Muscle layer of duodenum (tissue), 2 donors: ENCODE measurements around the gene TUBE1.
"Not testable (repeated sequence)": the region's sequence is repeated elsewhere in the genome, so short reads cannot be mapped to it uniquely, and the experiment has no call there.

Source experiments
- H3K27ac ChIP-seq: one replicate; pipeline ENCODE4 v1.7.0; 2013; ENCODE audit warnings: mild to moderate bottlenecking, low read length
- H3K27me3 ChIP-seq: one replicate; pipeline ENCODE4 v1.7.0; 2013; ENCODE audit warnings: low read depth, mild to moderate bottlenecking, control low read depth, low read length
- H3K36me3 ChIP-seq, 2 donors: one replicate each; pipeline ENCODE4 v1.7.0; 2013; ENCODE audit warnings: low read length in 2 of 2, control low read depth in 1 of 2, mild to moderate bottlenecking in 1 of 2; ENCODE audit not compliant: insufficient read depth in 2 of 2, control insufficient read depth in 1 of 2
- H3K4me1 ChIP-seq, 2 donors: one replicate each; pipeline ENCODE4 v1.7.0; 2013; ENCODE audit warnings: low read length in 2 of 2, mild to moderate bottlenecking in 2 of 2, control low read depth in 1 of 2, moderate library complexity in 1 of 2; ENCODE audit not compliant: insufficient read depth in 2 of 2, control insufficient read depth in 1 of 2
- H3K4me3 ChIP-seq, 2 donors: one replicate each; pipeline ENCODE4 v1.7.0; 2013; ENCODE audit warnings: low read length in 2 of 2, low read depth in 1 of 2, mild to moderate bottlenecking in 1 of 2
- H3K9me3 ChIP-seq, 2 donors: one replicate each; pipeline ENCODE4 v1.7.0; 2013; ENCODE audit warnings: low read length in 2 of 2, control low read depth in 1 of 2, mild to moderate bottlenecking in 1 of 2; ENCODE audit not compliant: control insufficient read depth in 1 of 2
- donor health status: healthy.

TUBE1 gene

DNA sequence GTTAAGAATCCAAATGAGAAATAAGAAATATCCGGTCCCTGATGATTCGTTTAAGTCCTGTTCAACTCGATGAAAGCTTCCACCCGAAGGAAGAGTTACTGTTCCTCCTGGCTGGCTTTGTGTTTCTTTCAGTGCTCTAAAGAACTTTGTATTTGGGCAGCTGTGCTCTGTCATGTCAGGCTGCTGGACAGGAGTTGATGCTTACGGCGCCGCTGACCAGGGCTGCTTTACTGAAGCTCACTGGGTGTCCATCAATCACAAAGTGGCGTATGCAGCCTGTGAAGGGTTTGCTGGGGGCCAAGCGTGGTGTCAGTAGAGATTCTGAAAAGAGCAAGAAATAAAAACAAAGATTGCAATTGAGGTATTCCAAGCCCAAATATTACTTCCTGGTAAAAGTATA, 22.0 kb upstream of the TUBE1 start:
- H3K4me3 ChIP-seq: no peak overlapping the region
- no peaks in the 10 kb centered on the region for H3K27me3 ChIP-seq
- no peak overlapping the region for H3K27ac ChIP-seq
- H3K36me3 ChIP-seq: peaks cover 16 to 39% of the 10 kb centered on the region in 2 donors
- H3K9me3 ChIP-seq: no peaks in the 10 kb centered on the region
- H3K4me1 ChIP-seq: peaks cover 0 to 31% of the 10 kb centered on the region in 2 donors

DNA sequence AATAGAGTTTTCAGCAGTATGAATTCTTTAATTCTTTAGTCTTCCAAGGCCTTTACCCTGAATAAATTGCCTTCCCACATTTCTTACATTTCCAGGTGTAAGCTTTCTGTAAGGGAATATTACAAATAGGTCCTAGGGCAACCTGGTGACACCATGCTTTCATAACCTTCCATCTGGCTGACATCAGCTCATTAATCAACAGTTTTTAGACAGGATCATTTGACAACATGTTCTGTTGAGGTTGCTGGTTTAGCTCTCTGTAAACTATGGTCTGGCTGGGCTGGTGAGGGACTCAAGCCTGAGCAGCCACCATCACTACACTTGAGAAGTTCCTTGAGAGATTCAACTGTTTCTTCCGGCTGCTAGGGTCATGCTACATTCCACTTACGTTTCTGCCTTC, 19.3 kb upstream of the TUBE1 start:
- Histone ChIP-seq H3K36me3 (peaks cover 11 to 21% of the 10 kb centered on the region in 2 donors), H3K27me3 (no peaks in the 10 kb centered on the region), H3K9me3 (no peaks in the 10 kb centered on the region), H3K4me1 (peaks cover 0 to 12% of the 10 kb centered on the region in 2 donors), H3K4me3 (no peak overlapping the region), H3K27ac (no peak overlapping the region)

DNA sequence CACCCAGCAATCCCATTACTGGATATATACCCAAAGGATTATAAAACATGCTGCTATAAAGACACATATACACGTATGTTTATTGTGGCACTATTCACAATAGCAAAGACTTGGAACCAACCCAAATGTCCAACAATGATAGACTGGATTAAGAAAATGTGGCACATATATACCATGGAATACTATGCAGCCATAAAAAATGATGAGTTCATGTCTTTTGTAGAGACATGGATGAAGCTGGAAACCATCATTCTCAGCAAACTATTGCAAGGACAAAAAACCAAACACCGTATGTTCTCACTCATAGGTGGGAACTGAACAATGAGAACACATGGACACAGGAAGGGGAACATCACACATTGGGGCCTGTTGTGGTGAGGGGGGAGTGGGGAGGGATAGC, 18.7 kb upstream of the TUBE1 start:
- not testable (repeated sequence) for H3K27me3 ChIP-seq, H3K4me3 ChIP-seq, H3K27ac ChIP-seq, H3K9me3 ChIP-seq
- H3K36me3 ChIP-seq: peaks cover 11 to 21% of the 10 kb centered on the region in 2 donors
- peaks cover 0 to 12% of the 10 kb centered on the region in 2 donors for H3K4me1 ChIP-seq

DNA sequence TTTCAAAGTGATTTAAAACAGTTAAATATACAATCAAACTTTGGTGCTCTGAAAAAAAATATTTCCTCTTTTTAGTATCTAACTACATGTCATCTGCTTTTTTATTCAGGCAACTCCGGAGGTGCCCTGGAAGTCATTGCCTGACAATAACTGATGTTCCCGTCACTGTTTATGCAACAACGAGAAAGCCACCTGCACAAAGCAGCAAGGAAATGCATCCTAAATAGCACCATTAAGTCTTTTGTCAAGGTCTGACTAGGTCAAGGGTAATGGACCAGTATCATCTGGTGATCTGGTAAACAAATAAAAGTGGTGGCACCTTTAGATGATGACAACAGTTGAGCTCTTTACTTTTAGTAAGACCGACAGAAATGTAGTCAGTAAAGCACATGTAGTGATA, 13.3 kb upstream of the TUBE1 start:
- Histone ChIP-seq H3K27me3 (no peaks in the 10 kb centered on the region), H3K4me3 (no peak overlapping the region), H3K27ac (no peak overlapping the region), H3K36me3 (peaks cover 6 to 9% of the 10 kb centered on the region in 2 donors), H3K9me3 (no peaks in the 10 kb centered on the region), H3K4me1 (no peaks in the 10 kb centered on the region)

DNA sequence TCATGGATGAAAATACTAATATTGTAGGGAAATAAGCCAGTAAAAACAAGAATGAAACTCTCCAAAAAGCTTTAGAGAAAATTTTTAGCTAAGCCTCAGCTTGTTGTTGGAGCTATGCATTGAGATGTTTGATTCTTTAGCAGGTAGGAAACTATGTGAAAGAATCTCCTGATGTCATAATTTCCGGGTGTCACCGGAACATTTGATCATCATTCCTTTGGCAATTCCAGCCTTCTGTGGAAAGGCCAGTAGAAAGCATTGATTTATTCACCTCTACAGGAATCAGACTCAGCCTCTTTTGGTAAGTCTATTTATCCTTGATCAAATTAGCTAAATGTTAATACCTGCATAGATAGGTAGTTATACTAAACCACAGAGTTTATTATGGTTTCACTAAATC, 9.6 kb upstream of the TUBE1 start:
- no peaks in the 10 kb centered on the region for H3K27me3 ChIP-seq
- H3K4me1 ChIP-seq: no peaks in the 10 kb centered on the region

DNA sequence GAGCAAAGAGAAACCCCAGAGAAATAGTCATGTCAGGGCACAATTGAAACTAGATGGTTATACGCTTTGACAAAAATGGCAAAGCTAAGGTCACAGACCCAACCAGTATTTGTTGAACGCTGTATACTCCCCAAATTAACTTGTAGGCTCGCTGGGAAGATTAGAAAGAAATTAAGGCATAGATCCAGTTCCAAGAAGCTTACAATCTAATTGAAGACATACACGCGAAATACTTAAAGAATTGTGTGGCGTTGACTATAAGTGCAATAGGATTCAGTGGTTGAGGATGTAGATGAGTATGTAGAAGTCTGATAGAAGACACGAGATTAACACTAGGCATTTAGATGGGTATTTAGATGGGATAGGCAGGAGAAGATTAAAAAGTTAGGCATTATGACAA, 634 bp upstream of the TUBE1 start:
- Histone ChIP-seq H3K4me1 (peaks cover 5 to 14% of the 10 kb centered on the region in 2 donors), H3K27me3 (no peaks in the 10 kb centered on the region), H3K36me3 (peaks cover 0 to 10% of the 10 kb centered on the region in 2 donors), H3K4me3 (peak overlapping the region; percentile 86 to 96), H3K9me3 (no peaks in the 10 kb centered on the region), H3K27ac (peak overlapping the region; percentile 89)

More for the DNA sequence above, 9.6 kb upstream of the TUBE1 start:
- Histone ChIP-seq H3K27ac (no peak overlapping the region), H3K36me3 (peaks cover 6 to 9% of the 10 kb centered on the region in 2 donors), H3K9me3 (no peaks in the 10 kb centered on the region), H3K4me3 (no peak overlapping the region)

DNA sequence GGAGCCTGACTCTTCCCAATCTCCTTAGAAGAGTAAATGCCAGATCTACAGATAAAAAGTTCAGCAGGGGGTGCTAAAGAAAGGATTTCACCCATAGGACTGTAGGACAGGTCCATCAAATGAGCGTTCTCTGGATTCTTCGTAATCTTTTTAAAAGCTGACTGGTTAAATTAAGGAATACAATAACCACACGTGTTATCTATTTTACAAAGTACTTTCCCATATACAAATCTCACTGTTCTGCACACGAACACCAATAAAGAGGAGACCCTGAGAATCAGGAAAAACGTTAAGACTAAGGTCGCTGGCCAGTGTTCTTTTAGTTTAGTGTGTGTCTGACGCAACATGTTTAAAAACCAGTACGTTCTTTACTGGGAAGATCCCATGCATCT, 542 bp downstream of the TUBE1 start:
- Histone ChIP-seq H3K27ac (peak overlapping the region; percentile 89), H3K4me1 (peaks cover 5 to 14% of the 10 kb centered on the region in 2 donors), H3K36me3 (peaks cover 0 to 10% of the 10 kb centered on the region in 2 donors), H3K4me3 (peak overlapping the region; percentile 86 to 96), H3K27me3 (no peaks in the 10 kb centered on the region), H3K9me3 (no peaks in the 10 kb centered on the region)

DNA sequence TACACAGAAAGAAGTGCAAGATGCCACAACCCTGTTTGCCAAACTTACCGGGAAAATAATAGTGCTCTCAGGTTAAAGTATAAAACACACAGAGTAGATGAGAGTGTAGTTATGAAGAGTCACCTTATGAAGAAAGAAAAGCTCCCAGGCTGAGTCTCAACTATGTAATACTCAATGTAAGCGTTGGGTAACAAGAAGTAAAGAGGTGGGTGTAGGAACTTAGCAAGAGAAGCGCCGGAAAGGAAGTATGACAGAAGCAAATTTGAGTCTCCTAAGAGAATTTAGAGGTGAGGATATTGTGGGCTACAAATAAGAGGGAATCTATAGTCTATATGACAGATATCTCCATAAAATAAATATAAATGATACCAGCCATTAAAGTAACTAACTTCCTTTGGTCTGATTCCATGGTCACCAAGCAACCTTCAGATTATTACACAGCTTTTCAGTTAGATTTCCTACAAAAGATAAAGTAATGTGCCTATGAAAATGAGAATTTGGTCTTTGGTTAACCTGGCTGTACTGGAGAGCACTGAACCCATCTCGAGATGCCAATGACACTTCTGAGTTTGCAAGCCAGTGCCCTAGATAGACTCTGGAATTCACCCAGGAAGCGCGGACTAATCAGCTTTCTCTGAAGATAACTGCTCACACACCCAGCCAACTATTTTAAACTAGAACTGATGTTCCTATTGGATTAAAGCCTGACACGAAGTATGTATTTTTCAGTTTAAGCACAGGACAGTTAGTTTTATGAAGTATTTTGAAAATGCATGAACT, 1.8 kb downstream of the TUBE1 start:
- no peaks in the 10 kb centered on the region for H3K27me3 ChIP-seq
- peaks cover 5 to 14% of the 10 kb centered on the region in 2 donors for H3K4me1 ChIP-seq
- H3K9me3 ChIP-seq: no peaks in the 10 kb centered on the region
- H3K36me3 ChIP-seq: peaks cover 0 to 10% of the 10 kb centered on the region in 2 donors
- peak overlapping the region in 1 of 2 donors; percentile 19 for H3K4me3 ChIP-seq
- H3K27ac ChIP-seq: no peak overlapping the region

DNA sequence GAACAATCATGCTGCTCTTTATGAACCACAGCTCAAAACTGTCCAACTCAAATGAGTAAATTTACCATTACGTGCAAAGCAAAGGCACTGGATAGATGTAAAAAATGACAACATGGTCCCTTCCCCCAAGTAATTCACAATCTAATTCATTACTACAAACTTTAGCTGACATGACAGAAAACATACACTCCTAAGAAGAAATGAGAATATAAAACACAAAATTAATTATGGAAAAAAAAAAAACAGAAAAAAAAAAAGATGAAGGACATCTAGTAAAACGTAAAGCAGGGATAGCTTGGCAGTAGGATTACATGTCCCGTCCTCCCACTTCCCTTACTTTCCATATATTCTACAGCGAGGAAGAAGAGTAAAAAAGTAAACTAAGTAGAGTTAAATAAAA, 5.7 kb downstream of the TUBE1 start:
- Histone ChIP-seq H3K27me3 (no peaks in the 10 kb centered on the region), H3K36me3 (peaks cover 14 to 19% of the 10 kb centered on the region in 2 donors), H3K27ac (no peak overlapping the region), H3K4me3 (no peak overlapping the region), H3K4me1 (peaks cover 5 to 8% of the 10 kb centered on the region in 2 donors), H3K9me3 (no peaks in the 10 kb centered on the region)

DNA sequence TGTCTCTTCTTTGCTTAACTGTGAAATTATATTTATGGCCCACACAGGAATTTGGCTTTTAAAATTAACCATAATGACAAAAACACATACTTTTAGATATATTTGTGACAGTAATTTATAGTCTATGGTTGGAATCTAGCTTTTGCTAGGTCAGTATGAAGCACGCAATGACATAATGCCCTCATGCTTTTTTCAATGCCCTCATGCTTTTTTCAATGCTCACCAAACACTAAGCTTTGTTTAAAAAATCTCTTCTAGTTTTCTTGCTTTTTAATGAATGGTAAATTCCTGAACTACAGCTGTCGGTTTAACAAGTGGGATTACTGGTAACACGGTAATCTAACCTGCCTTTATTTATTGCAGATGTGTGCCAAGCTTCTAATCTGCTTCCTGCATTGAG, 20.7 kb downstream of the TUBE1 start:
- Histone ChIP-seq H3K27me3 (no peaks in the 10 kb centered on the region), H3K27ac (no peak overlapping the region), H3K4me1 (no peaks in the 10 kb centered on the region), H3K4me3 (no peak overlapping the region), H3K9me3 (no peaks in the 10 kb centered on the region), H3K36me3 (peaks cover 10 to 15% of the 10 kb centered on the region in 2 donors)

DNA sequence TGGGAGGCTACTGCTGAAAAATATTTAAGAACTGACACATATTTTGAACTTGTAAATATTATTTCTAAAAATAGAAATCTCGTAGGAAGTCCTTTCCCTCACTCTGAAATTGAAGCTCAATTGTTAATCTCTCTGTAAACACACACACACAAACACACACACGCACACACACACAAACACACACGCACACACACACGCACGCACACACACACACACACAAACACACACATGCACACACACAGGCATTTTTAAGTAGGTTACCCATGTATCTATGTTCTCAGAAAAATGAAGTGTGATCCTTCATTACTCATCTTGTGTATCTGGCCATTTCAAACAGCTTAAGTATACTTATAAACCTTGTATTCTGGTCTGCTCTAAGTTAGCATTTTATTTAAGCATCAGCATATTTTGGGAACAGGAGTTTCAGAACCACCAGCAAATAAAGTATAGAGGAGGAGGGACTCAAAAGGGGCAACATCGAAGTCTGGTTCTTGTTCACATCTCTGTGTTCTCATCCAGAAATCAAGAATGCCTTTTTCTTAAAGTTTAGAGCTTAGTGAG, 21.8 kb downstream of the TUBE1 start:
- Histone ChIP-seq H3K27ac (no peak overlapping the region), H3K27me3 (no peaks in the 10 kb centered on the region), H3K4me3 (no peak overlapping the region), H3K36me3 (peaks cover 3 to 8% of the 10 kb centered on the region in 2 donors), H3K4me1 (no peaks in the 10 kb centered on the region), H3K9me3 (no peaks in the 10 kb centered on the region)
